Spleen (tissue), 3 donors: ENCODE measurements around the gene TSEN54.

ENCODE experiments used
- POLR2A ChIP-seq, 3 donors: fragments of 450-650 bp; IDR thresholded peaks; one replicate each; pipeline ENCODE4 v1.5.1; 2017; ENCODE audit warnings: antibody characterized with exemption in 3 of 3, mild to moderate bottlenecking in 1 of 3
- POLR2AphosphoS5 ChIP-seq, 3 donors: sonication (generic); formaldehyde crosslinking; IDR thresholded peaks; one replicate each; pipeline ENCODE4 v1.5.1; 2017; ENCODE audit warnings: antibody characterized with exemption in 3 of 3

DNA sequence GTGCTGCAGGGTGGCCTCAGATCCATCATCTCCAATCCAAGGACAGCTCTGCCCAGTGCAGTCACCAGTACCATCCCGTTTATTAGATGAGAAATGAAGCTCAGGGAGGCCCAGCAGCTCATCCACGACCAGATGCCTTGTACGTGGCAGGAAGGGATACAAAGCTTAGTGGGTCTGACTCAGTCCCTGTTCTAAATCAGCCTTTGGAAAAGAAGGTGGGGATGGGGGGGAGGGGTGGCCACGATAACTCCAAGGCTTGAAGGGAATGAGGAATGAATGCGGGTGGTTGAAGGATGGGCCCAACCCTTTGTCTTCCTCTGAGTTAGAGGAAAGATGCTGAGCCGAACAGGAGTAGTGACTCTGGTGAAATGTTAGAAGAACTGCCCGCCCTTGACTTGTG is 34.9 kb downstream of the TSEN54 start:
- TF ChIP-seq POLR2AphosphoS5 (IDR thresholded peaks at IDR 0.05), result no peak
- no peak for TF ChIP-seq POLR2A (IDR thresholded peaks at IDR 0.05)
